OCI-LY1 (cell line): Measurements from ENCODE around the gene SLC29A3.

Source experiments
- CTCF ChIP-seq: fragments of 200-600 bp; sonication (generic), shearing (Covaris generic); IDR thresholded peaks from 2 replicates; pipeline ENCODE4 v1.5.1; 2017; ENCODE audit warnings: mild to moderate bottlenecking, antibody characterized with exemption, low read length, moderate library complexity, mixed read lengths
- EZH2 ChIP-seq: fragments of 200-600 bp; sonication (generic), shearing (Covaris generic); IDR thresholded peaks from 2 replicates; pipeline ENCODE4 v1.8.0; 2017; ENCODE audit warnings: borderline replicate concordance, mixed run types, mild to moderate bottlenecking, antibody characterized with exemption, low read length, moderate library complexity, mixed read lengths

GRCh38 chr10:71363936-71364335 lies 44.9 kb downstream of the SLC29A3 start:
- TF ChIP-seq CTCF: no peak
- no peak for TF ChIP-seq EZH2
